ENCODE data around the gene LARP4. TPM values are rescaled to one million over a fixed set of nuclear protein-coding genes. Genes with fewer than 3 reads are reported as not detected.

LARP4 gene
- polyA plus RNA-seq, 1 donor from 2014 or later = 17.8 TPM

GRCh38 chr12:50397117-50397650 is 3.5 kb upstream of the LARP4 start:
- Histone ChIP-seq H3K9me2 (ENCODE audit: insufficient read depth, low read length) (no peaks in the 10 kb centered on the region), H3K36me3 (ENCODE audit: insufficient read depth, low read length) (no peaks in the 10 kb centered on the region)

DNA sequence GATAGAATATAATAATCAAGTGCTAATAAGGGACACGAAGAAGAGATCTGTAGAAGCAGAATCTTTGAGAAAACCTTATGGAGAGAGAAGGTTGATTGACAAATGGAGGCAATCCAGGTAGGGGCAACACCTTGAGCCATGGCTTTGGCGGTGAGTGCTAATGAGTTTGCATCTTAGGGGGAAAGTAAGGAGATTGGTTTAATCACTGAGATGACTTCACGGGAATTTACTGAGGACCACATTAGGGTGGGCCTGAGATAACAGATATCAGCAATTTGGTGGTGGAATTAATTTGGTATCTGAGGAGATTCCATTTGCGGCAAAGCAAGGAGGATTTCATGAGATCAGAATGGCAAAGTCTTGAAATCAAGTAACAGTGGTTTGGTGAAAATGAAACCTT is 1.8 kb upstream of the LARP4 start:
- Histone ChIP-seq H3K4me3 (ENCODE audit: low read length) (no peak overlapping the region), H3K79me2 (replicated peaks; ENCODE audit: insufficient read depth, low read length) (peaks cover 18% of the 10 kb centered on the region), H4K20me1 (ENCODE audit: insufficient read depth) (no peaks in the 10 kb centered on the region), H3K9me3 (ENCODE audit: low read length) (no peaks in the 10 kb centered on the region), H2AFZ (ENCODE audit: low read depth, low read length) (no peak overlapping the region), H3K4me2 (ENCODE audit: low read length) (no peak overlapping the region), H3F3A (ENCODE audit: insufficient read depth, low read length, poor library complexity, severe bottlenecking) (peaks cover 2% of the 10 kb centered on the region), H3K27me3 (ENCODE audit: insufficient read depth, low read depth, low read length) (no peaks in the 10 kb centered on the region), H3K9ac (ENCODE audit: low read length) (no peak overlapping the region), H3K27ac (ENCODE audit: low read length) (no peak overlapping the region), H3K36me3 (ENCODE audit: insufficient read depth, low read length) (no peaks in the 10 kb centered on the region), H3K9me2 (ENCODE audit: insufficient read depth, low read length) (no peaks in the 10 kb centered on the region)
- TF ChIP-seq TAF1 (IDR thresholded peaks at IDR 0.05; ENCODE audit: low read depth) = no peak
- TF ChIP-seq CTCF (IDR thresholded peaks at IDR 0.05; ENCODE audit: poor library complexity, severe bottlenecking) = no peak
- no peak for TF ChIP-seq POLR2AphosphoS5 (IDR thresholded peaks at IDR 0.05)
- no peak for TF ChIP-seq EP300 (conservative IDR thresholded peaks at IDR 0.05; ENCODE audit: poor library complexity, severe bottlenecking)
- TF ChIP-seq MXI1 (conservative IDR thresholded peaks at IDR 0.05; ENCODE audit: poor library complexity, severe bottlenecking) = no peak
- no peak for TF ChIP-seq EZH2 (IDR thresholded peaks at IDR 0.05; ENCODE audit: borderline replicate concordance, insufficient read depth, low read length, poor library complexity, severe bottlenecking)
- TF ChIP-seq SMC3 (conservative IDR thresholded peaks at IDR 0.05; ENCODE audit: poor library complexity) = no peak
- no peak for TF ChIP-seq RAD21 (conservative IDR thresholded peaks at IDR 0.05)
- TF ChIP-seq, protein P1, sequence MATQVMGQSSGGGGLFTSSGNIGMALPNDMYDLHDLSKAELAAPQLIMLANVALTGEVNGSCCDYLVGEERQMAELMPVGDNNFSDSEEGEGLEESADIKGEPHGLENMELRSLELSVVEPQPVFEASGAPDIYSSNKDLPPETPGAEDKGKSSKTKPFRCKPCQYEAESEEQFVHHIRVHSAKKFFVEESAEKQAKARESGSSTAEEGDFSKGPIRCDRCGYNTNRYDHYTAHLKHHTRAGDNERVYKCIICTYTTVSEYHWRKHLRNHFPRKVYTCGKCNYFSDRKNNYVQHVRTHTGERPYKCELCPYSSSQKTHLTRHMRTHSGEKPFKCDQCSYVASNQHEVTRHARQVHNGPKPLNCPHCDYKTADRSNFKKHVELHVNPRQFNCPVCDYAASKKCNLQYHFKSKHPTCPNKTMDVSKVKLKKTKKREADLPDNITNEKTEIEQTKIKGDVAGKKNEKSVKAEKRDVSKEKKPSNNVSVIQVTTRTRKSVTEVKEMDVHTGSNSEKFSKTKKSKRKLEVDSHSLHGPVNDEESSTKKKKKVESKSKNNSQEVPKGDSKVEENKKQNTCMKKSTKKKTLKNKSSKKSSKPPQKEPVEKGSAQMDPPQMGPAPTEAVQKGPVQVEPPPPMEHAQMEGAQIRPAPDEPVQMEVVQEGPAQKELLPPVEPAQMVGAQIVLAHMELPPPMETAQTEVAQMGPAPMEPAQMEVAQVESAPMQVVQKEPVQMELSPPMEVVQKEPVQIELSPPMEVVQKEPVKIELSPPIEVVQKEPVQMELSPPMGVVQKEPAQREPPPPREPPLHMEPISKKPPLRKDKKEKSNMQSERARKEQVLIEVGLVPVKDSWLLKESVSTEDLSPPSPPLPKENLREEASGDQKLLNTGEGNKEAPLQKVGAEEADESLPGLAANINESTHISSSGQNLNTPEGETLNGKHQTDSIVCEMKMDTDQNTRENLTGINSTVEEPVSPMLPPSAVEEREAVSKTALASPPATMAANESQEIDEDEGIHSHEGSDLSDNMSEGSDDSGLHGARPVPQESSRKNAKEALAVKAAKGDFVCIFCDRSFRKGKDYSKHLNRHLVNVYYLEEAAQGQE (IDR thresholded peaks at IDR 0.05; ENCODE audit: borderline replicate concordance) = no peak

More at GRCh38 chr12:50397117-50397650, 3.5 kb upstream of the LARP4 start:
- H3F3A ChIP-seq (ENCODE audit: insufficient read depth, low read length, poor library complexity, severe bottlenecking) = no peaks in the 10 kb centered on the region
- H3K9ac ChIP-seq (ENCODE audit: low read length) = no peak overlapping the region
- H3K4me3 ChIP-seq (ENCODE audit: low read length) = no peak overlapping the region
- no peaks in the 10 kb centered on the region for H3K9me3 ChIP-seq (ENCODE audit: low read length)
- H3K27me3 ChIP-seq (ENCODE audit: insufficient read depth, low read depth, low read length) = no peaks in the 10 kb centered on the region
- TF ChIP-seq, protein P1 (IDR thresholded peaks at IDR 0.05; ENCODE audit: borderline replicate concordance) = no peak
- no peak for TF ChIP-seq TAF1 (IDR thresholded peaks at IDR 0.05; ENCODE audit: low read depth)
- no peak for TF ChIP-seq POLR2AphosphoS5 (IDR thresholded peaks at IDR 0.05)
- no peak overlapping the region for H3K4me2 ChIP-seq (ENCODE audit: low read length)
- no peak overlapping the region for H3K27ac ChIP-seq (ENCODE audit: low read length)
- no peak overlapping the region for H2AFZ ChIP-seq (ENCODE audit: low read depth, low read length)
- H3K79me2 ChIP-seq (replicated peaks; ENCODE audit: insufficient read depth, low read length) = peaks cover 2% of the 10 kb centered on the region
- H4K20me1 ChIP-seq (ENCODE audit: insufficient read depth) = no peaks in the 10 kb centered on the region

Measured in neural cell (in vitro differentiated cells).